Astrocyte (in vitro differentiated cells and primary cell): ENCODE data around the gene SAMHD1. TPM values are rescaled to one million over a fixed set of nuclear protein-coding genes. Genes with fewer than 3 reads are reported as not detected.

Experiments used
- DNase-seq: peaks from one replicate; pipeline ENCODE4 v3.0.0-alpha.2; 2010; ENCODE audit warnings: low read depth
- FAIRE-seq: peaks from 2 replicates; lab custom pipeline; 2011; peaks lifted over from hg19 to GRCh38; lab: Jason Lieb, UNC
- H2AFZ ChIP-seq: 2 replicates; pipeline ENCODE4 v1.6.0; 2012; ENCODE audit warnings: low read depth, low read length, inconsistent platforms
- H3K27ac ChIP-seq: 2 replicates; pipeline ENCODE4 v1.5.1; 2011; ENCODE audit warnings: low read depth, low read length, inconsistent platforms
- H3K27me3 ChIP-seq: 2 replicates; pipeline ENCODE4 v1.6.0; 2011; ENCODE audit warnings: low read length, inconsistent platforms; ENCODE audit not compliant: insufficient read depth
- H3K36me3 ChIP-seq: 2 replicates; pipeline ENCODE4 v1.5.1; 2011; ENCODE audit warnings: low read length, inconsistent platforms; ENCODE audit not compliant: insufficient read depth
- H3K4me1 ChIP-seq: 2 replicates; pipeline ENCODE4 v1.5.1; 2011; ENCODE audit warnings: low read length, inconsistent platforms; ENCODE audit not compliant: insufficient read depth
- H3K4me2 ChIP-seq: 2 replicates; pipeline ENCODE4 v1.6.0; 2012; ENCODE audit warnings: low read length, inconsistent platforms
- H3K4me3 ChIP-seq: 2 replicates; pipeline ENCODE4 v1.5.1; 2011; ENCODE audit warnings: low read depth, mild to moderate bottlenecking, low read length, inconsistent platforms; ENCODE audit not compliant: insufficient read depth
- H3K79me2 ChIP-seq: 2 replicates; pipeline ENCODE4 v1.6.0; 2012; ENCODE audit warnings: mild to moderate bottlenecking, low read length, inconsistent platforms; ENCODE audit not compliant: insufficient read depth
- H3K9ac ChIP-seq: 2 replicates; pipeline ENCODE4 v1.6.0; 2012; ENCODE audit warnings: mild to moderate bottlenecking, low read length, inconsistent platforms
- H3K9me3 ChIP-seq: 2 replicates; pipeline ENCODE4 v1.5.1; 2012; ENCODE audit warnings: low read depth, mild to moderate bottlenecking, low read length, inconsistent platforms; ENCODE audit not compliant: insufficient read depth
- H4K20me1 ChIP-seq: 2 replicates; pipeline ENCODE4 v1.6.0; 2012; ENCODE audit warnings: low read length, inconsistent platforms; ENCODE audit not compliant: insufficient read depth
- H3K27ac Mint-ChIP-seq: one replicate; pipeline ENCODE4 v1.8.0; 2021; ENCODE audit warnings: mild to moderate bottlenecking, mixed read lengths; ENCODE audit not compliant: unreplicated experiment
- H3K27me3 Mint-ChIP-seq: one replicate; pipeline ENCODE4 v1.8.0; 2021; ENCODE audit warnings: low read depth, mixed read lengths; ENCODE audit not compliant: unreplicated experiment
- H3K36me3 Mint-ChIP-seq: one replicate; pipeline ENCODE4 v1.8.0; 2021; ENCODE audit warnings: low read depth, mixed read lengths; ENCODE audit not compliant: unreplicated experiment
- H3K4me1 Mint-ChIP-seq: one replicate; pipeline ENCODE4 v1.8.0; 2021; ENCODE audit warnings: low read depth, mixed read lengths; ENCODE audit not compliant: unreplicated experiment
- H3K4me3 Mint-ChIP-seq: one replicate; pipeline ENCODE4 v1.8.0; 2021; ENCODE audit warnings: mild to moderate bottlenecking, moderate library complexity, mixed read lengths; ENCODE audit not compliant: unreplicated experiment
- H3K9me3 Mint-ChIP-seq: one replicate; pipeline ENCODE4 v1.8.0; 2021; ENCODE audit warnings: mild to moderate bottlenecking, mixed read lengths; ENCODE audit not compliant: unreplicated experiment
- EZH2 ChIP-seq: IDR thresholded peaks from 2 replicates; pipeline ENCODE4 v1.6.1; 2012; ENCODE audit warnings: mild to moderate bottlenecking, low read length, inconsistent platforms; ENCODE audit not compliant: insufficient read depth
- total RNA-seq: library from RNA; stranded (reverse); gene quantifications from 2 replicates; pipeline ENCODE4 v1.2.1, GENCODE V29; 2021
- TF ChIP-seq, protein P1 (sequence below): IDR thresholded peaks from 2 replicates; pipeline ENCODE4 v1.5.1; 2011; ENCODE audit warnings: low read depth, mild to moderate bottlenecking, inconsistent platforms, low read length, moderate library complexity; ENCODE audit not compliant: insufficient read depth

The SAMHD1 gene
- total RNA-seq, 1 donor from 2014 or later: 99.7 TPM

DNA sequence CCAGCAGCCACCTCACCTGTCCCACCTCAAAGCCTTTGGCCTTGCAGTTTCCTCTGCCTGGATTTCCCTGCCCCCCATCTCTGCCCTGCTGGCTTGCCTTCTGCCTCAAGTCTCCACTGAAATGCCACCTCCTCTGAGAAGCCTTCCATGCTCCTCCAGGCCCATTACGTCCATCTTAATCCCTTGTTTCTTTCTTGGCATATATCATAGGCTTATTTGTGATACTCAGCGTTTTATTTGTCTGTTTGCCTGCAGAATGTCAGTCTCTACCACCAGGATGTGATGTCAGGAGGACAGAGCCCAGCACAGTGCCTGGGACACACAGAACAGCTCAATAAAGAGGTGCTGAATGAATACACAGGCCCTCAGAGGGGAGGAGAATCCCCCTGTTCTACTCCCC, 100.0 kb downstream of the SAMHD1 start:
- Histone ChIP-seq H3K36me3 (no peaks in the 10 kb centered on the region), H3K4me2 (no peak overlapping the region), H3K4me3 (no peak overlapping the region), H3K4me1 (peaks cover 58% of the 10 kb centered on the region), H2AFZ (no peak overlapping the region), H4K20me1 (peaks cover 42% of the 10 kb centered on the region), H3K9ac (no peak overlapping the region), H3K27ac (no peak overlapping the region), H3K9me3 (no peaks in the 10 kb centered on the region), H3K79me2 (peaks cover 88% of the 10 kb centered on the region), H3K27me3 (no peaks in the 10 kb centered on the region)
- FAIRE-seq (no peak), DNase-seq (no peak)
- H3K27me3 Mint-ChIP-seq: no peaks in the 10 kb centered on the region
- H3K4me1 Mint-ChIP-seq: peaks cover 24% of the 10 kb centered on the region
- H3K9me3 Mint-ChIP-seq: no peaks in the 10 kb centered on the region
- no peak overlapping the region for H3K27ac Mint-ChIP-seq
- H3K4me3 Mint-ChIP-seq: no peak overlapping the region
- H3K36me3 Mint-ChIP-seq: peaks cover 11% of the 10 kb centered on the region
- TF ChIP-seq EZH2: no peak
- TF ChIP-seq, protein P1, sequence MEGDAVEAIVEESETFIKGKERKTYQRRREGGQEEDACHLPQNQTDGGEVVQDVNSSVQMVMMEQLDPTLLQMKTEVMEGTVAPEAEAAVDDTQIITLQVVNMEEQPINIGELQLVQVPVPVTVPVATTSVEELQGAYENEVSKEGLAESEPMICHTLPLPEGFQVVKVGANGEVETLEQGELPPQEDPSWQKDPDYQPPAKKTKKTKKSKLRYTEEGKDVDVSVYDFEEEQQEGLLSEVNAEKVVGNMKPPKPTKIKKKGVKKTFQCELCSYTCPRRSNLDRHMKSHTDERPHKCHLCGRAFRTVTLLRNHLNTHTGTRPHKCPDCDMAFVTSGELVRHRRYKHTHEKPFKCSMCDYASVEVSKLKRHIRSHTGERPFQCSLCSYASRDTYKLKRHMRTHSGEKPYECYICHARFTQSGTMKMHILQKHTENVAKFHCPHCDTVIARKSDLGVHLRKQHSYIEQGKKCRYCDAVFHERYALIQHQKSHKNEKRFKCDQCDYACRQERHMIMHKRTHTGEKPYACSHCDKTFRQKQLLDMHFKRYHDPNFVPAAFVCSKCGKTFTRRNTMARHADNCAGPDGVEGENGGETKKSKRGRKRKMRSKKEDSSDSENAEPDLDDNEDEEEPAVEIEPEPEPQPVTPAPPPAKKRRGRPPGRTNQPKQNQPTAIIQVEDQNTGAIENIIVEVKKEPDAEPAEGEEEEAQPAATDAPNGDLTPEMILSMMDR: no peak

- Mint-ChIP-seq H3K27me3 (no peaks in the 10 kb centered on the region), H3K36me3 (peaks cover 11% of the 10 kb centered on the region), H3K9me3 (no peaks in the 10 kb centered on the region), H3K4me3 (no peak overlapping the region), H3K27ac (no peak overlapping the region), H3K4me1 (peaks cover 20% of the 10 kb centered on the region)
- H3K9me3 ChIP-seq: no peaks in the 10 kb centered on the region
- peaks cover 88% of the 10 kb centered on the region for H3K79me2 ChIP-seq
- no peaks in the 10 kb centered on the region for H3K27me3 ChIP-seq
- H3K4me1 ChIP-seq: peaks cover 53% of the 10 kb centered on the region
- H4K20me1 ChIP-seq: peaks cover 34% of the 10 kb centered on the region
- no peak for FAIRE-seq
- no peak for DNase-seq
- H3K27ac ChIP-seq: no peak overlapping the region
- no peaks in the 10 kb centered on the region for H3K36me3 ChIP-seq
- no peak overlapping the region for H3K4me3 ChIP-seq
- no peak overlapping the region for H3K4me2 ChIP-seq
- no peak overlapping the region for H3K9ac ChIP-seq
- no peak overlapping the region for H2AFZ ChIP-seq
- TF ChIP-seq, protein P1: no peak
- TF ChIP-seq EZH2: no peak
These were observed 100.7 kb downstream of the SAMHD1 start for GRCh38 chr20:36850759-36851158.

GRCh38 chr20:36849333-36850065, 102.0 kb downstream of the SAMHD1 start:
- Mint-ChIP-seq H3K4me3 (no peak overlapping the region), H3K4me1 (peaks cover 21% of the 10 kb centered on the region), H3K27me3 (no peaks in the 10 kb centered on the region), H3K27ac (no peak overlapping the region), H3K9me3 (no peaks in the 10 kb centered on the region), H3K36me3 (peaks cover 11% of the 10 kb centered on the region)
- Histone ChIP-seq H3K4me2 (no peak overlapping the region), H3K27ac (peak overlapping the region; percentile 66), H3K36me3 (no peaks in the 10 kb centered on the region), H4K20me1 (peaks cover 22% of the 10 kb centered on the region), H3K79me2 (peaks cover 86% of the 10 kb centered on the region), H3K9me3 (no peaks in the 10 kb centered on the region), H2AFZ (no peak overlapping the region), H3K9ac (peak overlapping the region; percentile 23), H3K27me3 (no peaks in the 10 kb centered on the region), H3K4me1 (peaks cover 50% of the 10 kb centered on the region), H3K4me3 (no peak overlapping the region)
- DNase-seq (no peak), FAIRE-seq (no peak)
- TF ChIP-seq EZH2: no peak
- TF ChIP-seq, protein P1: no peak
